GM21786 (cell line): Measurements from ENCODE around the gene FAR2.
"Not testable (repeated sequence)": the region's sequence is repeated elsewhere in the genome, so short reads cannot be mapped to it uniquely, and the experiment has no call there.

Experiments used
- ATAC-seq: cut with Tn5 transposase; IDR thresholded peaks from one replicate; pipeline ENCODE4 v1.9.1; 2021; ENCODE audit not compliant: unreplicated experiment

Gene FAR2

GRCh38 chr12:29316752-29317151 is 167.7 kb downstream of the FAR2 start:
- no peak for ATAC-seq

GRCh38 chr12:29317556-29318363 is 168.7 kb downstream of the FAR2 start:
- peak; percentile 100 for ATAC-seq

GRCh38 chr12:29320295-29321085 is 171.4 kb downstream of the FAR2 start:
- ATAC-seq = no peak

GRCh38 chr12:29322157-29322556 is 173.1 kb downstream of the FAR2 start:
- no peak for ATAC-seq

- ATAC-seq = no peak
These were observed 180.3 kb downstream of the FAR2 start for GRCh38 chr12:29329411-29329810.

GRCh38 chr12:29333178-29333577 is 184.1 kb downstream of the FAR2 start:
- no peak for ATAC-seq

GRCh38 chr12:29334937-29335336 is 185.9 kb downstream of the FAR2 start:
- no peak for ATAC-seq

- ATAC-seq = no peak
These were observed 188.2 kb downstream of the FAR2 start for GRCh38 chr12:29337325-29337724.

- no peak for ATAC-seq
These were observed 194.1 kb downstream of the FAR2 start for GRCh38 chr12:29343022-29343799.

- no peak for ATAC-seq
These were observed 197.8 kb downstream of the FAR2 start for GRCh38 chr12:29346769-29347421.

- no peak for ATAC-seq
These were observed 201.0 kb downstream of the FAR2 start for GRCh38 chr12:29350080-29350479.

- no peak for ATAC-seq
These were observed 205.9 kb downstream of the FAR2 start for GRCh38 chr12:29354954-29355353.

- no peak for ATAC-seq
These were observed 216.0 kb downstream of the FAR2 start for GRCh38 chr12:29365091-29365490.

- ATAC-seq = no peak
These were observed 224.9 kb downstream of the FAR2 start for GRCh38 chr12:29374012-29374411.

GRCh38 chr12:29374913-29375312 is 225.8 kb downstream of the FAR2 start:
- ATAC-seq = no peak

- ATAC-seq = no peak
These were observed 227.0 kb downstream of the FAR2 start for GRCh38 chr12:29376118-29376517.

GRCh38 chr12:29380536-29381523 is 231.8 kb downstream of the FAR2 start, which contains the start of gene ERGIC2:
ERGIC2 (minus strand) TSS chr12:29381172; CDS start chr12:29371633, 9,539 bp downstream.
- peak; percentile 97 for ATAC-seq

GRCh38 chr12:29382251-29382650 is 233.2 kb downstream of the FAR2 start:
- no peak for ATAC-seq

- not testable (repeated sequence) for ATAC-seq
These were observed 236.1 kb downstream of the FAR2 start for GRCh38 chr12:29385194-29385593.
